SK-N-SH treated with all-trans-retinoic acid at 6 μM for 48 hours (cell line): Measurements from ENCODE around the gene PTPRB.
A peak's percentile ranks its signal among the peaks of the same experiment; 100 is the strongest.

Experiments used
- ATAC-seq: fragments of 200-7000 bp; cut with Tn5 transposase; 3 replicates; pipeline ENCODE4 v1.9.1; 2020; ENCODE audit warnings: mild to moderate bottlenecking, moderate library complexity
- ARNTL ChIP-seq: fragments of 450-650 bp; formaldehyde crosslinking; IDR thresholded peaks from 2 replicates; pipeline ENCODE4 v1.5.0; 2020; ENCODE audit warnings: low read depth, mild to moderate bottlenecking, moderate library complexity, borderline replicate concordance
- BACH2 ChIP-seq: fragments of 250-450 bp; sonication (Bioruptor Pico); IDR thresholded peaks from 2 replicates; pipeline ENCODE4 v1.9.0; 2021; ENCODE audit warnings: mild to moderate bottlenecking, borderline replicate concordance
- CREB5 ChIP-seq: fragments of 250-450 bp; sonication (Bioruptor Pico); IDR thresholded peaks from 2 replicates; pipeline ENCODE4 v1.5.1; 2020; ENCODE audit warnings: low read depth, mild to moderate bottlenecking, moderate library complexity
- CSDC2 ChIP-seq: fragments of 250-450 bp; sonication (Bioruptor Pico); IDR thresholded peaks from 2 replicates; pipeline ENCODE4 v1.5.0; 2020; ENCODE audit warnings: mild to moderate bottlenecking, moderate library complexity
- ESRRG ChIP-seq: fragments of 250-450 bp; sonication (Bioruptor Pico); IDR thresholded peaks from 2 replicates; pipeline ENCODE4 v1.6.1; 2021; ENCODE audit warnings: mild to moderate bottlenecking
- GLIS3 ChIP-seq: fragments of 250-450 bp; sonication (Bioruptor Pico); IDR thresholded peaks from 2 replicates; pipeline ENCODE4 v1.5.0; 2020; ENCODE audit warnings: mild to moderate bottlenecking, moderate library complexity
- ISL1 ChIP-seq: fragments of 250-450 bp; sonication (Bioruptor Pico); IDR thresholded peaks from 2 replicates; pipeline ENCODE4 v2.1.2; 2022; ENCODE audit warnings: mild to moderate bottlenecking, moderate library complexity
- OSR1 ChIP-seq: fragments of 250-450 bp; sonication (Bioruptor Pico); IDR thresholded peaks from 2 replicates; pipeline ENCODE4 v1.8.0; 2022; ENCODE audit warnings: moderate library complexity, mild to moderate bottlenecking, inconsistent platforms
- PATZ1 ChIP-seq: fragments of 250-450 bp; sonication (Bioruptor Pico); IDR thresholded peaks from 2 replicates; pipeline ENCODE4 v1.8.0; 2020; ENCODE audit warnings: mild to moderate bottlenecking, moderate library complexity, borderline replicate concordance
- PPARA ChIP-seq: fragments of 250-450 bp; sonication (Bioruptor Pico); IDR thresholded peaks from 2 replicates; pipeline ENCODE4 v1.5.0; 2020; ENCODE audit warnings: mild to moderate bottlenecking, borderline replicate concordance
- RARB ChIP-seq: fragments of 250-450 bp; sonication (Bioruptor Pico); IDR thresholded peaks from 2 replicates; pipeline ENCODE4 v1.8.0; 2021; ENCODE audit warnings: mild to moderate bottlenecking, moderate library complexity
- SNAI2 ChIP-seq: fragments of 250-450 bp; sonication (Bioruptor Pico); IDR thresholded peaks from 2 replicates; pipeline ENCODE4 v1.5.0; 2020; ENCODE audit warnings: mild to moderate bottlenecking, moderate library complexity
- TOX ChIP-seq: fragments of 250-450 bp; sonication (Bioruptor Pico); IDR thresholded peaks from 2 replicates; pipeline ENCODE4 v1.8.0; 2021; ENCODE audit warnings: mild to moderate bottlenecking, moderate library complexity, borderline replicate concordance
- TSHZ2 ChIP-seq: fragments of 250-450 bp; sonication (Bioruptor Pico); IDR thresholded peaks from 2 replicates; pipeline ENCODE4 v1.5.0; 2020; ENCODE audit warnings: mild to moderate bottlenecking, moderate library complexity
- ZFP3 ChIP-seq: fragments of 250-450 bp; sonication (Bioruptor Pico); IDR thresholded peaks from 2 replicates; pipeline ENCODE4 v1.5.0; 2020; ENCODE audit warnings: mild to moderate bottlenecking, moderate library complexity
- ZFP30 ChIP-seq: fragments of 450-650 bp; formaldehyde crosslinking; IDR thresholded peaks from 2 replicates; pipeline ENCODE4 v1.5.0; 2022; ENCODE audit warnings: mild to moderate bottlenecking, moderate library complexity
- ZNF565 ChIP-seq: fragments of 450-650 bp; formaldehyde crosslinking; conservative IDR thresholded peaks from 2 replicates; pipeline ENCODE4 v1.5.0; 2020; ENCODE audit warnings: low read depth, mild to moderate bottlenecking, moderate library complexity
- ZNF70 ChIP-seq: fragments of 450-650 bp; formaldehyde crosslinking; IDR thresholded peaks from 2 replicates; pipeline ENCODE4 v1.5.0; 2020; ENCODE audit warnings: mild to moderate bottlenecking, moderate library complexity
- ZNF8 ChIP-seq: fragments of 450-650 bp; formaldehyde crosslinking; IDR thresholded peaks from 2 replicates; pipeline ENCODE4 v1.5.0; 2020; ENCODE audit warnings: mild to moderate bottlenecking, moderate library complexity
- TF ChIP-seq, protein P1 (sequence below): fragments of 250-450 bp; sonication (Bioruptor Pico); IDR thresholded peaks from 2 replicates; pipeline ENCODE4 v1.5.1; 2021; ENCODE audit warnings: mild to moderate bottlenecking, moderate library complexity
- TF ChIP-seq, protein P2 (sequence below): fragments of 250-450 bp; sonication (Bioruptor Pico); IDR thresholded peaks from 2 replicates; pipeline ENCODE4 v1.8.0; 2021; ENCODE audit warnings: low read depth, mild to moderate bottlenecking, moderate library complexity, borderline replicate concordance

PTPRB gene

DNA sequence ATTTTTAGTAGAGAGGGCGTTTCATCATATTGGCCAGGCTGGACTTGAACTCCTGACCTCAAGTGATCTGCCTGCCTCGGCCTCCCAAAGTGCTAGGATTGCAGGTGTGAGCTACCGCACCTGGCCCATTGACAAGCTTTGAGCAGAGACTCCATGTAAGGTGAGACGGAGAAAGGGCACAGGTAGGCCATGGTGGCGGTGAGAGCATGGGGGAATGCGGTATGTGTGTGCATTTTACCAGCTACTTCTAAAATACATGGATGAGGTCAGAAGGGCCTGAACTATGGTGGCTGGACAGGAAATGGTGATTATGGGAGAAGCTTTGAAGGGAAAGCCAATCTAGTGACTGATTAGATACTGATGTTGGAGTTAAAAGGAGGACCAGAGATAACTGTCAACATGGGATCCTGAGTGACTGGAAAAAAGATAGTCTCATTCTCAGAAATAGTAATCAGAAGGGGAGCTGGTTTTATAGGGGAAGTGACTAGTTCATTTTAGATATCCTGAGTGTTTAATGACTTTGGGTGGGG, 21.9 kb upstream of the PTPRB start (continued):
- no peak for TF ChIP-seq TSHZ2 (CRISPR knock-in tag)
- TF ChIP-seq CSDC2: no peak
- TF ChIP-seq PPARA (CRISPR knock-in tag): no peak
- TF ChIP-seq PATZ1 (CRISPR knock-in tag): no peak
- no peak for TF ChIP-seq RARB (CRISPR knock-in tag)
- TF ChIP-seq, protein P1, sequence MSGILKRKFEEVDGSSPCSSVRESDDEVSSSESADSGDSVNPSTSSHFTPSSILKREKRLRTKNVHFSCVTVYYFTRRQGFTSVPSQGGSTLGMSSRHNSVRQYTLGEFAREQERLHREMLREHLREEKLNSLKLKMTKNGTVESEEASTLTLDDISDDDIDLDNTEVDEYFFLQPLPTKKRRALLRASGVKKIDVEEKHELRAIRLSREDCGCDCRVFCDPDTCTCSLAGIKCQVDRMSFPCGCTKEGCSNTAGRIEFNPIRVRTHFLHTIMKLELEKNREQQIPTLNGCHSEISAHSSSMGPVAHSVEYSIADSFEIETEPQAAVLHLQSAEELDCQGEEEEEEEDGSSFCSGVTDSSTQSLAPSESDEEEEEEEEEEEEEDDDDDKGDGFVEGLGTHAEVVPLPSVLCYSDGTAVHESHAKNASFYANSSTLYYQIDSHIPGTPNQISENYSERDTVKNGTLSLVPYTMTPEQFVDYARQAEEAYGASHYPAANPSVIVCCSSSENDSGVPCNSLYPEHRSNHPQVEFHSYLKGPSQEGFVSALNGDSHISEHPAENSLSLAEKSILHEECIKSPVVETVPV: no peak
- no peak for TF ChIP-seq SNAI2 (CRISPR knock-in tag)
- TF ChIP-seq OSR1 (CRISPR knock-in tag): no peak
- no peak for TF ChIP-seq GLIS3 (CRISPR knock-in tag)
- TF ChIP-seq ZNF70 (CRISPR knock-in tag): no peak
- TF ChIP-seq, all 23 proteins: peak for 0

GRCh38 chr12:70657616-70658286, 20.5 kb upstream of the PTPRB start:
- no peak for ATAC-seq
- TF ChIP-seq PPARA (CRISPR knock-in tag) (no peak), BACH2 (CRISPR knock-in tag) (no peak), ZFP30 (CRISPR knock-in tag) (no peak), ESRRG (CRISPR knock-in tag) (no peak), ZFP3 (CRISPR knock-in tag) (no peak), ZNF8 (CRISPR knock-in tag) (no peak)
- TF ChIP-seq, protein P2, sequence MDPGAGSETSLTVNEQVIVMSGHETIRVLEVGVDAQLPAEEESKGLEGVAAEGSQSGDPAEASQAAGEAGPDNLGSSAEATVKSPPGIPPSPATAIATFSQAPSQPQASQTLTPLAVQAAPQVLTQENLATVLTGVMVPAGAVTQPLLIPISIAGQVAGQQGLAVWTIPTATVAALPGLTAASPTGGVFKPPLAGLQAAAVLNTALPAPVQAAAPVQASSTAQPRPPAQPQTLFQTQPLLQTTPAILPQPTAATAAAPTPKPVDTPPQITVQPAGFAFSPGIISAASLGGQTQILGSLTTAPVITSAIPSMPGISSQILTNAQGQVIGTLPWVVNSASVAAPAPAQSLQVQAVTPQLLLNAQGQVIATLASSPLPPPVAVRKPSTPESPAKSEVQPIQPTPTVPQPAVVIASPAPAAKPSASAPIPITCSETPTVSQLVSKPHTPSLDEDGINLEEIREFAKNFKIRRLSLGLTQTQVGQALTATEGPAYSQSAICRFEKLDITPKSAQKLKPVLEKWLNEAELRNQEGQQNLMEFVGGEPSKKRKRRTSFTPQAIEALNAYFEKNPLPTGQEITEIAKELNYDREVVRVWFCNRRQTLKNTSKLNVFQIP (CRISPR knock-in tag): no peak

GRCh38 chr12:70652451-70652850, 15.2 kb upstream of the PTPRB start:
- TF ChIP-seq CSDC2: no peak
- no peak for ATAC-seq

GRCh38 chr12:70648831-70649230, 11.6 kb upstream of the PTPRB start:
- peak; percentile 29 for ATAC-seq
- TF ChIP-seq BACH2 (CRISPR knock-in tag): no peak
- TF ChIP-seq ARNTL: no peak
- 0 out of 2 replicates have a peak, but pooled peaks have one; percentile 26 for TF ChIP-seq ISL1 (CRISPR knock-in tag)
- TF ChIP-seq CREB5: no peak
- TF ChIP-seq CSDC2: no peak
- TF ChIP-seq TSHZ2 (CRISPR knock-in tag): no peak
- no peak for TF ChIP-seq OSR1 (CRISPR knock-in tag)
- no peak for TF ChIP-seq ZNF565 (CRISPR knock-in tag)
- TF ChIP-seq, protein P1: no peak
- no peak for TF ChIP-seq TOX (CRISPR knock-in tag)
